Measurements from ENCODE around the gene MRPL24.
"Not testable (repeated sequence)": the region's sequence is repeated elsewhere in the genome, so short reads cannot be mapped to it uniquely, and the experiment has no call there.

MRPL24 gene

DNA sequence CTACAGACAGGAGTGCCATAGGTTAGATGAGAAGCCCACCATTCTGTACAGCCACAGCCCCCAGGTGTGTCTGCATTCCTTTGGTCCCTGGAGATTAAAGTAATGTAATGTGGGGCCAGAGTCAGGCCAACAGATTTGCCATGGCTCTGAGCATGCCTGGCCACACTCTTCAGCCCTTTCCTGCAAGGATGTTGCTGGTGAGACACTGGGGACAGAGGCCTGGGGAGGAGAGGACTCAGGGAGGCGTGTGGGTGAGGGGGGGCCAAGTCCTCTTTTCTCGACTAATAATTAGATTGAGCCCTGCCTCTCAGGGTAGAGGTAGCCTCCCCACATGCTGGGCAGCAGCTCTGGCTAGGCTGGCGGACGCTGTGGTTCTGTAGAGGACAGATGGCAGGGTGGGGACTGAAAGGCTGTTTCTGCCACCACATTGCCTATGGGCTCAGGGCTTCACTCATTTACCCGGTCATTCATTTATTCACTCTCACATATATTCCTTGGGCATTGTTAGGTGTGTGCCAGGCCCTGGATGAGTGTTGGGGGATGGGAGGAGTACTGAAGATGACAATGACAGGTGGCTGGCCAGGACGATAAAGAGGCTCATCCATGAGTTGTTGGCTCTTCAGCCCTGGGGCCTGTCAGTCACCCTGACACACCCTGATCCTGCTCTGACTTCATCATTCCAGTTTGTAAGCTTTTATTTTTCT lies 19.4 kb upstream of the MRPL24 start:
- DNase-seq (ENCODE audit: low spot score), result no peak

DNA sequence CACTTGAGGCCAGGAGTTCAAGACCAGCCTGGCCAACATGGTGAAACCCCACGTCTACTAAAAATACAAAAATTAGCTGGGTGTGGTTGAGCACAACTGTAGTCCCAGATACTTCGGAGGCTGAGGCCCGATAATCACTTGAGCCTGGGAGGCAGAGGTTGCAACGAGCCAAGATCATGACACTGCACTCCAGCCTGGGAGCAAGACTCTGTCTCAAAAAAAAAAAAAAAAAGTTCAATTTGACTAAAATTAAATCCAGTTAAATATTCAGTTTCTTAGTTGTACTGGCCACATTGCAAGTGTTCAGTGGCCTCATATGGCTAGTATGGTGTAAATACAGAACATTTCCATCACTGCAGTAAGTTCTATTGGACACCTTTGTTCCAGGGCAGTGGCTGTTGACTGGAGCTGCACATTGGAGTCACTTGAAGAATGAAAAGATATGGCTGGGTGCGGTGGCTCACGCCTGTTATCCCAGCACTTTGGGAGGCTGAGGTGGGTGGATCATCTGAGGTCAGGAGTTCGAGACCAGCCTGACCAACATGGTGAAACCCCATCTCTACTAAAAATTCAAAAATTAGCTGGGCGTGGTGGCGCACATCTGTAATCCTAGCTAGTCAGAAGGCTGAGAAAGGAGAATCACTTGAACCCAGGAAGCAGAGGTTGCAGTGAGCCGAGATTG lies 16.8 kb upstream of the MRPL24 start:
- not testable (repeated sequence) for DNase-seq (ENCODE audit: low spot score)

DNA sequence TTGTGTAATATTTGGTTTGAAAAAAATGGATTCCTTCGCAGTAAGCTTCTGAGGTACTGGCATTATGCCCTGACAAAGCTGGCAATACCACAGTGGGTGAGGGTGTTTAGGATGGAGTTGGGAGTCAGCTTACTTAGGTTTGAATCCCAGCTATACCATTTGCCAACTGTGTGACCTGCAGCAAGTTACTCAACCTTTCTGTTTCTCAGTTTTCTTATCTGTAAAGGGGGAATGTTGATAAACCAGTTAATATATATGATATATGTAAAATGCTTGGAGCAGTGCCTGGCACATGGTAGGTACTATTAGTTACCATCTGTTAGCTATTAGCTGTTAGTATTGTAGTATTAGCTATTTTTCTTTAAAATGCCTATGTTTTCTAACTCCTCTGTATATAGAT lies 15.5 kb upstream of the MRPL24 start:
- no peak for DNase-seq (ENCODE audit: low spot score)

DNA sequence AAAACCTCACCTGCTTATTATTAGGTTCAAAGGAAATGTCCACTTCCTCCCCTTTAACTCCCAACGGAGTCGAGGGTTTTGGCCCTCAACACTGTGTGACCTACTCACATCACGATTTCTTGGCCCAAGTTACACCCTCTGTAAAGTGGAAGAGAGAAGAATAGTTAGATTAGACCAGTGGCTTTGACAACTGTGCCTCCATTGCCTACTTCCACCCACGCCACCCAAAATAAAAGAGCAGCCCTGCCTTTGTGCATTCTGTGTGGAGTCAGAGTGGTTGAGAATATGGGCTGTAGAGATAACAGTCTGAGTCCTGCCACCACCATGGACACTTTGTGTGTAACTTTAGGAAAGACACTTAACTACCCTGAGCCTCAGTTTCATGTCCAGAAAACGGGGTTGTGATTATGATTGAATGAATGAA lies 14.7 kb upstream of the MRPL24 start:
- no peak for DNase-seq (ENCODE audit: low spot score)

DNA sequence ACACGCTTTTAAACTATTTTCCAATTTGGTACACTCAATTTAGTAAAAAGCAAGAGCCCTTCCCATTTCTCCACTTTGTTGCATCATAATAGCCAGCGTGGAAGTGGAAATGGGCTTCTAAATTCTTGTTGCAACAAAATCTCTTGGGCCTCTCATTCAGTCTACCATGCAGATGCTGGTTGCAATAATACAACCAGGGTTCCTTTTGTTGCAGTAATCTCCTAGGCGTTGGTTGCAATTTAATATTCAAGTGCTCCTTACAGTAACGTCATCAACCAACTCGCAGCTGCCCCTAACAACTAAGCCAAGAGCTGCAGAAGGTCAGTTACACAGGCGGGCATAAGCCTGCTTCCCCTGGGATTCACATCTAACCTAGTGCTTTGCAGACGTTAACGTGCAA lies 13.3 kb upstream of the MRPL24 start:
- DNase-seq (ENCODE audit: low spot score), result no peak

DNA sequence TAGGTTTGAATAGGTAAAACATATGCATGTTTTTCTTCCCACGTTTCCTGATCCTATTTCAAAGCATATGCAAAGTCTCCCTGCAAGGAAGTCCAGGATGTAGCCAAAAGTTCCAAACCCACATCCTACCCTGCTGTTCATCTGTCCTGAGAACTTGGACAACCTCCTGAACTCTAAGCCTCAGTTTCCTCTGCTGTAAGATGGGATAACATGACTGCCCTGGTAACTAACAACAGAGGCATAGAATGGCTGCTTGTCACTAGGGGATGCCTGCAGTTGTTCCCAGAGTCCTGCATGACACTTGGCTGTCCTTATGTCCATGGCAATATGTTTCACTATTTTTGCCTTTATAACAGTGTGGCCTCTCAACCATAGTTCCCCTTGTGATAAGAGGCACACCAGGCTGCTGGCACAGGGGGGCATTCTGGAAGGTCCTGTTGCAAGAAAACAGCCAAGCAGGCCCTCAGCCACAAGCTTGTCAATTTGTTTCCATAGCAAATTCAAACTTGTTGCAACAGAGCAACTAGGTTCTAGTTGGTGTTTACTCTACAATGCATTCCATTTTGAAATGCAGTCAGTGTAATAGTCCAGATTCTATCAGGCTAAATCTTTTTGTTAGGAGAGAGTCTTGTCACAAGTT lies 12.1 kb upstream of the MRPL24 start:
- DNase-seq (ENCODE audit: low spot score), result no peak

DNA sequence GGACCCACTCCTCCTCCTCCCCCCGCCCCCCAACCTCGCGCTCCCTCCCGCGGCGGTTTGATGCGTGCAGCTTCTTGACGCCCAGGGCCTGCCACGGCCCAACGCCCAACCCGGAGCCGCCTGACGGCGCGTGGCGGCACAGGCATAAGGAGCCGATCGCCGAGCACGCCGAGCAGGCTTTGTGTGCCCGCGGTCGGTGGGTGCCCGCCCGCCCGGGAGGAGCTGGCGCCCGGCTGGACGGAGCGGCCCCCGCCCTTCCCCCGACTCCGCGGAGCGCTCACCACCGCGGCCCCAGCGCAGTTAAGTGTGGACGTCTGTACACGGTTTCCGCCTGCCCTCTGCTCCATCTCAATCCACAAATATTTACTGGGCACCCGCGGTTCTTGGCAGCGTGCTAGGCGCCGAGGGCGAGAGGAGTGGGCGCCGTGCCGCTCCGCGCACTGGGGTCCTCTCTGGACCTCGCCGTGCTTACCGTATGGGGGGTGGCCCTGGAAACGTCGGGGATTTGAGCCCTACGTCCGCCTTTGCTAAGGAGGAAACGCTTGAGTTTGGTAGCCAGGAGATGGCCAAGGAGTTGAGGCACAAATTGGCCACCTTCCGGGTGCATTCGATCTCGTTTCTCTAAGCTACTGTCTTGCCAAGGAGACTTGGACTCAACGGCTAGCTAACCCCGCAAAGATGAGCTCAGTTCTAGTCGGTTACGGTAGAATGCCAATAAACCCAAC lies 11.0 kb upstream of the MRPL24 start:
- DNase-seq (ENCODE audit: low spot score), result peak; percentile 97

DNA sequence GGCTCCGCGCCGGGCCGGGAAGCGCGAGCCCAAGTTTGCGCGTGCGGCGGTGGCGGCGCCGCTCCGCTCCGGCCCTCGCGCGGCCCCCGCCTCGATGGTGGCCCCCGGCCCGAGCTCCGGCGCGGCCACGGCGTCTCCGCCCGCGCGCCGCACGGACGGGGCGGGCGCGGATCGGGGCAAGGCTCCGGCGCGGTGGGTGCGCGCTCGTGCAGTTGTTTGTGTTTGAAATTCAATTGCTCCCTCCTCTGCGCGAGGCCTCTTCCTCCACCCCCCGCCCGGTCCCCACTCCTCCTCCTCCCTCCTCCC lies 10.5 kb upstream of the MRPL24 start, which contains the start of gene HDGF:
Gene HDGF (minus strand): TSS at position 225 of the 306 bp plus-strand sequence. CDS start 246 bp downstream, outside the sequence.
- DNase-seq (ENCODE audit: low spot score), result no peak

DNA sequence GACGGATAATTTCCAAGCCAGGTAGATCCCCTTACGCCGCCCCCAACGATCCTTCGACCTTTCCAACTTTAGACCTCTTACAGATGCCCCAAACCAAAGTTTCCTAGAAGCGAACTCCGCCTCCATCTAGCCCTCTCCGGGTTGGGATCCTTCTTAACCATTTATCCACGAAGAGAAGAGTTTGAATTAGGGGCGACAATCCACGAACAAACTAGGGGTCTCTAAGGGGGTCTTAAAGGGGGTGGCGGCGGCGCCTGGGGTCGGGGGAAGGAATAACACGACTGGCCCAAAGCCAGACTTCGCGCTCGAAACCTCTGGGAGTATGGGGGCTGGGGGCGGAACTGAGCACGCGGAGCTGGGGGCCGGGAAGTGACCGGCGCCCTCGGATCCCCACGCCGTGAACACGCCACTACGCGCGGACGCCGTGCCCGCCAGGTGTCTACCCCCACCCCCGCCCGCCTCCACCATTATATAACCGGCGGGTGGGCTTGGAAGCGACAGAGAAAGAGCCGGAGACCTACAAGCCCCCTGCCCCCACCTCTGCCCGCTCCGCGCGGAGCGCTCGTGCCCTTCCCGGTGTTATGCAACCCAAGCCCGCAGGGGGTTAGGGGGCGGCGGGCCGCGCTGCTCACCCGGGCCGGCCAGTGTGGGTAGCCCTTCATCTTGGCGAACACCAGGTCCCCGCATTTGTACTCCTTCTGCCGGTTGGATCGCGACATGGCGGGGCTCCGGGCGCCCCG lies 10.0 kb upstream of the MRPL24 start:
- peak; percentile 77 for DNase-seq (ENCODE audit: low spot score)

DNA sequence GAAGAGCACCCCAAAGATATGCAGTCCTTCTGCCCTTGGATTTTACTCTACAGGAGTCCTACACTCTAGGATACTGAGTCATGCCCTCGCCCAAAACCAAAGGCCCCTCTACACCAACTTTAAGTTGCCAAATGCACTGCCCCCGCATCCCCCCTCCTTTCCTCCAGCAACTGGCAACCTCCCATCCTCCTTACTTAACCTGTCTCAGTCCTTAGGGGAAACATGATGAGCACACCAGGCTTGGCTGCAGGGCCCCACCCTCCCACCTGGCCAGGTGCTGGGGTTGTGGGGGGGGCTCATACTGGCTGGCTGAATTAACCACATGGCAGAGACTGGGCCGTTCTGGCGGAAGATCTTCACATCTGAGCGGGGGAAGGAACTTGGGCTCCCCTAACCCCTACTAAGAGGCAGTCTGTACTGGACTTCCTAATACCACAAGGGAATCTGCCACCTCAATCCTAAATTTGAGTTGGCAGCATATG lies 9.3 kb upstream of the MRPL24 start:
- no peak for DNase-seq (ENCODE audit: low spot score)

DNA sequence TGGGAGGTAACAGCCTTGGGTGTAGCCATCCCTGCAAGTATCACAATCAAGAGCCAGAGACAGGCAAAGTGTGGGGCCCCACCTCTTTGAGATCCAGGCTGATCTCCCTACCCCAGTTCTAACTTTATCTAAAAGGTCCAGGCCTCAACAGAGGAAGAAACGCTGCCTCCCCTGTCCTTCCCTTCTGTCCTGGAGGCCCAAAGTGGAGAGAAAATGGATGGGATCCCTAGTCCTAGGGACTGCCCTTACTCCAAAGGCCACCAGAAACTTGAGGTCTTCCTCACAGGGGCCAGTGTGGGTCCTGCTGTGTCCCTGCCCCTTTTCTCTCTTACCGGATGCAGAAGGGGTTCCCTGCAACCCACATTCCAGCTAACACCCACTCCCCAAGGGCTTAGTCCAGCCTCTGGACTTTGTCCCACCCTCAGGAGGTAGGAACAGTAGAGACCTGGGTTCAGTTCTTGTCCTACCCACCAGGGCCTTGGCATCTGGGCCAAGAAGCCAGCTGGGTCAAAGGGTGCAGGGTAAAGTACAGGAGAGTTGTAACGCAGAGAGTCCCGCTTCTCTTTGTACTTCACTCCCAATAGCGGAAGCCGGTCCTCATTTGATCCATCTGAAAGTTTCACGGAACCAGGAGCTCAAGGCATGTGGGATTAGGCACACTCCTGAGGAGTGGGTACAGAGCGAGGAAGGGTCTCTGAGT lies 8.7 kb upstream of the MRPL24 start:
- no peak for DNase-seq (ENCODE audit: low spot score)

DNA sequence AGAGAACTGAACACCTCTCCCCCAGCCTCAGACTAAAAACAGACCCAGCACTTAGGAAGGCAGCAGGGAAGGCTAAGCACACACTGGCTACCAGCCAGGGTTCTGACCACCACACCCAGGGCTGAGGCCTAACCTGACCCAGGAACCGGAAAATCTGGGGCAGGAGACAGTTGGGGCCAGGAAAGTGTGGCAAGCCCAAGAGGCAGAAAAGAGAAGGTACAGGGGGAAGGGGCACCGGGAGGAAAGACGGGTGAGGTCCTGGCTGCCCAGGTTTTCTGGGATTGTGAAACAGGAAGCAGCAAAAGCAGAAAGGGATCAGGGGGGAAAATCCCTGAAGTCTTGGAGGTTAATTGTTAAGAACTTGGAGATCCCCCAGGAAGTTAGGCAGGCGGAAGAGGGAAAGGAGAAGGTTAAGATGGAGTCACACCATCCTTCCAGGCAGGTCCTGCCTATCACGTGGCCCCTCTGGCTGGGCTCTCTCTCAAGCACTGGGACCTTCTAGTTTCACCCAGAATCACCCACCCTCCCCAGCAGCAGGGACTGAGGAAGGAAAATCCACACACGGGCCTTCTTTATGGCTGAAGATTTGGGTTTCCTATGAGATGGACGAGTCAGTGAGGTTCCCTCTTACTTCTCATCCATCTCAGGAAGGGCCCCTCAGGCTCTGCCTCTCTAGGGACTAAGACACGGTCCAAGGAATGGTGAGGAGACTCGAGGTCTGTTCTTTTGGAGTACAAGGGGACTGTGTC lies 8.0 kb upstream of the MRPL24 start:
- DNase-seq (ENCODE audit: low spot score), result no peak

DNA sequence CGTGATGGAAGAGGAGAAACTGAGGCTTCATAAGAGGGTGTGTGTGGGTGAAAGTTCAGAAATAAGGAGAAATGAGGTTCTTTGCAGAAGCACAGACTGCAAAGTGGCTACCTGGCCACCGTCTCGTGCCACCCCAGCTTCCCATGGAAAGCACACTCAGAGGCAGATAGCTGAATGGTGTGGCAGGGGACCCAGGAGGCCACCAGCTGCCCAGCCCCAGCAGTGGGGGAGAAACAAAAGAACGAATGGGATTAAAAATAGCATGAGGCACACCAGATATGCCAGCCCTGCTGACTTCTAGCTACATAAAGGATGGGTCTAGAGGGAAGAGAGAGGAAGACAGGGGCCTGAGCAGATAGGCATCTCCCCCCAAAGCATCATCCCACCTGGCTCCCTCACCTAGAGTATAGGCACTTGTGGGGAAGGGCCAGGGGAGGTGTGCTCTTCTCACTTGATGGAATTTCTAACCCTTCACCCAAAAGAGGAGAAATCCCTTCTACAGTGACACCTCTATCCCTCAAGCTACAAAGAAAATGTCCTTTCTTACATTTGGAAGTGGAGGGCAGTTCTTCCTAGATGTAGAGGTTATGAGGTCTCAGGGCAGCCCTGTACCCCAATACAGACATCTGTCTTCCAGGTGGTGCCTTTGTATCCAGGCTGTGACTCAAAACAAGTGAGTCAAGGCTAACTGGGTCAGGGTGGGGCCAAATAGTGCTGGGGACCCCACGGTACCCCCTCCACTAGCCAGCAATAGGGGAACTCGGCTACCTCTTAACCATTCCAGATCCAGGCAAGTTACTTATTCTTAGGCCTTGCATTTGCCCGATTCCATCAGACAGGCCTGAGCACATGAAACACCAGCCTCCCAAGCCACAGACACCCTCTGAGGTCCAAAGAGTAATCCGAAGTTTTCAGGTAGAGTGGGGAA lies 7.1 kb upstream of the MRPL24 start:
- DNase-seq (ENCODE audit: low spot score), result no peak

DNA sequence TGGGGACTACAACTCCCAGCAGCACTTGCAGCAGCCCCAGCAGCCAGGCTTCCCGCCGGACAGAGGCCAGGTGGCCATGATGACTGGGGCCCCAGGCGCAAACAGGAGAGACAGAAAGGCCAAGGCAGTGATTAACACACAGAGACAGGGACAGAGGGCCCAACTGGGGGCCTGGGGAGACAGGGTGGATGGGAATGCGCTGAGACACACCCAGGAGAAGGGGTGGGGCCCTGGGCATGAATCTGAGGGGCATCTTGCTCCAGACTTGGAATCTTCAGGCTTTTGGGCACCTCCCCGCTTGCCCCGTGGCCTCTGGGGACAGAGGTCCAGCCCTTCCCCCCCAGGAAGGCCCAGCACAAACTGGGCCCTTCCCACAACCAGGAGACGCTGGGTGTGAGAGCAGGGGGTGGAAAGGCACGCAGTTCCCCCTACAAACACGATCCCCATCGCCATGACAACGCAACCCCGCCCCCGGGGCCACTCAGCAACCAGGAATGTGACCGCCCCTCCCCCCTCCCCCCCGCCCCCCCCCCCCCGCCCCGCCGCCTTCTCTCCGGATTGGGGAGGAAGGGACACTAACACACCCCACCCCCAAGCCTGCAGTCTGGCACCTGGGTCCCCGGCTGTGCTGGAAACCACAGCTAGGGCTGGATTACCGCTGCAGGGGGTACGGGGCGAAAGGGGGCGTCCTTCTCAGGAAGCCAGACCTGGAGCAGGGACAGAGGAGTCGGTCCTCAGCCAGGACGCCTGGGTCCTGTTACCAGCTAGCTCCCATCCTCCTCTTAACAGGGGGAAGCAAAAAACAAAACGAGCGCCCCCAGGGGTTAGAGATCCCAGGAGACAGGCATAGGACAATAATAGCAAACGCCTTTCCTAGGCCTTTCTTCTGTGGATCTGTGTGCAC lies 6.1 kb upstream of the MRPL24 start:
- DNase-seq (ENCODE audit: low spot score), result peak; percentile 94

DNA sequence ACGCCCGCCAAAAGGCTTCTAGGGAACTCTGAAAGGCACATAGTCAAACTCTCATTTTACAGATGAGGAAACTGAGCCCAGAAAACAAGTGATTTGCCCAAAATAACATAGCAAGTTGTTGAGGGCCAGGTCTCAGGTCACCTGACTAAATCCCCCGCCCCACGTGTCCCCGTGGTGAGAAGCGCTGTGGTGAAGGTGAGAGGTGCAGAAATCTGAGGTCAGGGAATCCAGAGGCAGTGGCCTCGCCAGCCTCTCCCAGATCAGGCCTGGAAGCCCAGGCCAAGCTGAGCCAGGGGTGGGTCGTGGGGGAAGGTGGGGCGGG lies 5.5 kb upstream of the MRPL24 start:
- no peak for DNase-seq (ENCODE audit: low spot score)

DNA sequence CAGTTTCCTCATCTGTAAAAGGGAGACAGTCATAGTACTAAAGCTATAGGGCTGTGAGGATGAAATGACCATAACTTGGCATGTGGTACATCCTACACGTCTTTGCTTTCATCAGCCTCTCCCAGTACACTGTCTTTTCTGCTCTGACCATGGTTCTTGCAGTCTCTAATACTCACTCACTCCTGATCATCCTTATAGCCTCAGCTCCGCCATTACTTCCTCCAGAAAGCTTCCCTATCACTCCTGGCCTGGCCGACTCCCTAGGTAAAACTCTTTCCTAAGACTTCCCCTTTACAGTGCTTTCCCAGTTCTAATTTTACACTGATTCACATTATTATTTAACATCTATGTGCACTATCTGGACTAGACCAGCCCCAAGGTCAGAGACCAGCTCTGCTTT lies 5.0 kb upstream of the MRPL24 start:
- no peak for DNase-seq (ENCODE audit: low spot score)

DNA sequence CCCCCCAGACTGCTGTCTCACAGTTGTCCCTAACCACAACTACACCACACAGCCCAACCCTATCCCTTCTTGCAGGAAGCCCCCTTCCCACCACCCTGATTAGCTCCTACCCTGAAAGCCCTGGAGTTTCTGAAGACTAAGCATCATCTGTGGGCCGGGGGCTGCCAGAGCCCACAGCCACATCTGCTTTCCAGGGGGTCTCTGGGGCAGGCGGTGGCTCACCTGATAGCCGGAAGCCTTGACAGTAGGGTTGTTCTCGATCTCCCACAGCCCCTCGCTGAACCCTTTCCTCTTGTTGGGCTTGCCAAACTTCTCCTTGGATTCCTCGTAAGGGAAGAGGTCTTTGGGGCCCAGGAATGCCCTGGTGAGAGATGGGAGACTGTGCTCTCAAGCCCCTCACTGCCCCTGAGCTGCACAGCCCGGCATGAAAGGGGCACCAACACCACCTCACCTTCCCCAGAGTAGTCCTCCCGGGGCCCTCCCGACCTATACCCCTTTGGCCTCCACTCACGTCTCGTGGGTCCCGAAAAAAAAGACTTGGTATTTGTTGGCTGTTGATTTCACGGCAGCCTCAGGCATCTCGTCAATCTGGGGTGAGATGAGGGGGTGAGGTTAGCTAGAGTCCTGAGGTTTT lies 4.0 kb upstream of the MRPL24 start:
- no peak for DNase-seq (ENCODE audit: low spot score)

DNA sequence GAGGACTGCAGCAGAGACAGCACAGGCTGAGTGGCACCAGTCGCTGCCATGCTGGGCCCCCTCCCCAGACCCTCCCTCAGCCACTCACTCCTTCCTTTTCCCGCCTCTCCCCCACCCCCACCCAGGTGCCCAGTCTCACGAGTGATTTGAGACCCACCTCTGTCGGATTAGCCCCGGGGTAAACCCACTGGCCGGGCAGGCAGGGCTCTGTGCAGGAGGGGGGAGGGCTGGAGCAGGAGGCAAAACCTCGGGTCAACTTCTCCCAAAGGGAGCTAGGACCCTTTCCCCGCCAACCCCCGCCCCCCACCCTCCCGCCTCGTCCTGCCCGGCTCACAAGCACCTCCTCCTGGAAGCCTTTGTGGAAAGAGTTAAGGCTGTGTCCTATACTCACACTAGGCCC lies 3.5 kb upstream of the MRPL24 start:
- no peak for DNase-seq (ENCODE audit: low spot score)
